Measurements from ENCODE around the gene DIPK1B.

DIPK1B gene

DNA sequence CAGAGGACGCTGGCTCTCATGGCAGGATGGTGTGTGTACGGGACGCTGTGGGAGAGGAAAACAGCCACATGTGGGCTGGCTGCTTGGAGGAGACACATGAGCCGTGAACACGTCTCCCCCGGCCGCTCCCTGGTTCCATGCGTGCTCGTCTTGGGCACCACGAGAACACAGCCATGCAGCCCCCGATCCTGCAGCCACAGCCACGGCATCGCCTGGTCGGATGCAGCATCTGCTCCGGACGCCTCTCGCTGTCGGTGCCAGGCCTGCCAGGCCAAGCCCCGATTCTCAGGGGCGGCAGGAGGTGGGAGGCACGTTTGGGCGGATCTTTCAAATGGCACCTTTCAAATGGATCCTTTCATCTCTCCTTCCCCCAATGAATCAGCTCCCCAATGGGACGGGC is 27.1 kb downstream of the DIPK1B start:
- no peak for DNase-seq (ENCODE audit: low read depth)

DNA sequence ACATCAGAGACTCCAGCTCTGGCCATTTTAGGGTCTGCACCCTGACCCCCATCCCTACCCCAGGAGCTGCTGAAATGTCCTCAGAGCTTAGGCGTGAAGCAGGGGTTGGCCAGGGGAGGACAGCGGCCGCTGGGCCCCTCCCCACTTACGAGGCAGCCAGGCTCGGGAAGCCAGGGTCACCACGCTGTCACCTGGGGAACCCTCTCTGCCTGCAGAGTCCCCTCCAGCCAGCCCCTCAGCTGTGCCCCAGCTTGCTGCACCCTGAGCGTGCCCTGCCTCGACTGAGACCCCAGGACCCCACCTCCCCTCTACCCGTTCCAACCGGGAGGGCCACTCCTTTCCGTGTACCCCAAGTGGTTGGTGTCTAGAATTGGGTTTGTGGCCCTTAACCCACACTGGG is 27.7 kb downstream of the DIPK1B start:
- no peak for DNase-seq (ENCODE audit: low read depth)

DNA sequence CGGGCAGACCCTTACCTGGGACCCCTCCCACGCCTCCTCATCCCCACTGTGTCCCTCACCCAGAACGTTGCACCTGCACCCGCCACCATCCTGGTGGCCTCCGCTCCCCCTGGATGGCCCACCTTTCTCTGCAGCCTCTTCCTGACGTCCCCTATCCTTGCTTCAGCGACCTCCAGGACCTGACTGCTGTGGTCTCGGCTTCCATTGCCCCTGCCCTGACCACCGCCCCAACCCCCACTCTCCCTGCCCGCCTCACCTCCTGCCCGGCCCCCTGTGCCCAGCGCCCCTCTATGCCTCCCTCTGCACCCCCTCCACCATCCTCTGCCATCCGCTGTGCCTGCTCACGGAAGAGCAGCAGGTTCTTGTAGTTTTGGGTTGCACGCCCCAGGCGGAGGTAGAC is 28.1 kb downstream of the DIPK1B start:
- no peak for DNase-seq (ENCODE audit: low read depth)

DNA sequence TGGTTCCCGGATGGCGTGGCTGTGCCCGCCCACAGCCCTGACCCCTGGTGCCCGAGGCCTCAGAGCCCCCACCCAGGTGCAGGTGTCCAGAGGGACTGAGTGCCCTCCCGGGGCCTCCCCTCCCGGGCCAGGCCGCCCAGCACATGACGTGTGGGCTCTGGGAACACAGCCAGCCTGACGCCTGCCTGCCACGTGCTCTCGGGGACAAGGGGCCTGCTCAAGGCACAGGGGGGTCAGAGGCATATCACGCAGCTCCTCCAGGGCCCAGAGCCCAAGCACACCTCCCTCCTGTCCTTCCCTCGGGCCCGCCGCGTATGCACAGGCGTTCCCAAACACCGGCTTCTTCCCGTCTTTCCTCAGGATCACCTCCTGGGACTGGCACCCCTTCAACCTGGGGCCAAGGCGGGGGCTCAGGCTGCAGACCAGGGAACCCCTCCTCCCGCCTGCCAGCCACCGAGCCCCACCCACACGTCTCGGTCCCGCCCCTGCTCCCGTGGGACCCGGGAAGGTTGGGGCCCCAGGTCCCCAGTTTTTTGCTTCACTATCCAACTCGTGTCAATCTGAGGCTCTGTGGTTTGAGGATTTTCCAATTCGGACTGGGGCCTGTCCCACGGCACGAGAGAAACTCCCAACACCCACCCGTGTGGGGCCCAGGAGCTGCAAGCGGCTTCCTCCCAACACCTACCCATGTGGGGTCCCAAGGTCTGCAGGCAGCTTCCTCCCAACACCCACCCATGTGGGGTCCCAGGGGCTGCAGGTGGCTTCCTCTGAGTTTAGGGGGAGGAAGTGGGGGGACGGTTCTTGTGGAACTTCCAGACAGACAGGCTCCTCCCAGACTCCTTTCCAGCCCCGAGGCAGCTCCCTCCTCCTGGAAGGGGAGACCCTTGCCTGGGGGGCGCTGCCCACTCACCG is 28.9 kb downstream of the DIPK1B start:
- no peak for DNase-seq (ENCODE audit: low read depth)

DNA sequence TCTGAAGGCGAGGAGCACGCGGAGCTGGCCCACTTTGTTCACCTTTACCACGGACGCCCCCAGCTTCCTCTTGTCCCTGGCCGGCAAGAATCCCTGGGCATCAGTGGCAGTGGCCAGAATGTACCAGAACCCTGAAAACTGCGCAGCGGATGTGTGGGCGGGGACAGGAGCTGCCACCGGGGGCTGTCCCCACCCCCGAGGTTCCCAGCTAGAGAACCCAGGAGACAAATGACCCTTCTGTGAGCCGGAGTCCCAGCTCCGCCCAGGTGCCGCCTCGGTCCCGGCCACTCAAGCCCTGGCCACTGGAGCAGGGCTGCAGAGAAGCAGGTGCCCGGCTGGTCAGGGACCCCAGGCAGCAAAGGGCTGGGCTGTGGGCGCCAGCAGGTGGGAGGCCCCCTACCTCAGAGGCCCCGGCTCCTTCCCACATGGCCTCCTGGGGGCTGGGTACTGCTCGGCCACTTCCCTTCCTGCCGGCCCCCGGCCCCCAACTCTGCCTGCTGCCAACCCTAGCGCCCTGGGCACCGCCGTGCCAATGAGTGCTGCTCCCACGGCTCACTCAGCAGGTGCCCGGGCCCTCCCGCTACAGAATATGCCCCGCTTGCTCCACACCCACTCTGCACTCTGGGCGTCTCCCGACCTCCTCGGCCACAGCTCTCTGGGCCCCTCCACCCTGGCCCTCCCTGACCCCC is 29.7 kb downstream of the DIPK1B start:
- DNase-seq (ENCODE audit: low read depth): no peak

DNA sequence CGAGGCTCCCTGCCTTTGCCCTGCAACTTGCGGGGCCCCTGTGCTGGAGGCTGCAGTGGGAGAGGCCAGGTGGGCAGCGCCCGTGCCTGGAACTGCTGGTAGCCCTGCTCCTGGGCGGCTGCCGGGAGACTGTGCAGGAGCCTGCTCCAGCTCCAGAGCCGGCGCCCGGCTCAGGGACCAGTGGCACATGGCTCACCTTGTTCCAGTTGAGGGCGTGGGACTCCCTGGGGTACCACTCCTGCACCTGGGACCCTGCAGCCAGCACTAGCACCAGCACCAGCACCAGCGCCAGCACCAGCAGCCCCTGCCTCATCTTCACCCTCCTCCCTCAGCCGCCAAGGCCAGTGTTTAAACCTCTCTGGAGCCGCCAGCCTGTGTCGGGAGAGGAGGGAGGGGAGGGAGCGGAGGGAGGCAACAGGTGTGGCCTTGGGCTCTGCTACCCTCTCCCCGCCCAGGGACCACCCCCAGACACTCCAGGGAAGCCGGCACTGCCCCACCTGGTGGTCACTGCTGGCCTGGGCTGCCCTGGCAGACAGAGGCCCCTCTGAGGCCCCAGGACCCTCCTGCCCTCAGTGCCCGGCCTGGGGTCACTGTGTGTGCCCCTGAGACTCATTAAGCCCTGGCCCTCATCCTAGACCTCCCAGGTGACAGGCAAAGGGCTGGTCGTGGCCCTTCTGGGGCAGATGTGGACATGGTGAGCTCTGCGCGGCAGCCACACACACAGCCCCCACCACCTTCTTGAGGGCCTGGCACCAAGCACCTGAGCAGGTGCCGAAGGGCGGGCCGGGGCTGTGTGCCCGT is 30.4 kb downstream of the DIPK1B start, which contains the start of gene LCN10:
LCN10 (minus strand) TSS at position 350 of the 801 bp plus-strand sequence; CDS start at position 313, 37 bp downstream.
- DNase-seq (ENCODE audit: low read depth): no peak

DNA sequence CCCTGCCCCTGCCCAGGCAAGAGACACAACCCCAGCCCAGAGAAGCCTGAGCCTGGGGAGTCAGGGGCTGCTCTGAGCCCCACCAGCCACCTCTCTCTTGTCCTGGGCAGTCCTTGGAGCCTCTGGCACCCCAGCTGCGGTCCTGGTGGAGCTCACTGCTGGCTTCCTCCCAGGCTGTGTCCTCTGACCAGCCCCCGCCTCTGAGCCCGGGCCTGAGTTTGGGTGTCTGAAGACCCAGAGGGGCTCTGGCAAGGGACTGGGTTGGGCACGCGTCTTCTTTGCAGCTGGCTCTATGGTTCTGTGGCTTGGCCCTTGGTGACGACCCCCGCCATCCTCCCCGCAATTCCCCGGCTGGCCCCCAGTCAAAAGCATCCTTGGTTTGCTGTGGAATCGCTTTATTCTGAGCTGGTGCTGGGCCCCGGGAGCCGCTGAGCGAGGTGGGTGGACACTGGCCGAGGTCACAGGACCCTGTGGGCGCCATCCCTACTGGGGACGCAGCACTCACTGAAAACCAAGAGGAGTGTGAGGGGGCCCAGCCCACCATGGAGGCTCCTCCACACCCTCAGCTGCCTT is 31.4 kb downstream of the DIPK1B start:
- DNase-seq (ENCODE audit: low read depth): no peak

DNA sequence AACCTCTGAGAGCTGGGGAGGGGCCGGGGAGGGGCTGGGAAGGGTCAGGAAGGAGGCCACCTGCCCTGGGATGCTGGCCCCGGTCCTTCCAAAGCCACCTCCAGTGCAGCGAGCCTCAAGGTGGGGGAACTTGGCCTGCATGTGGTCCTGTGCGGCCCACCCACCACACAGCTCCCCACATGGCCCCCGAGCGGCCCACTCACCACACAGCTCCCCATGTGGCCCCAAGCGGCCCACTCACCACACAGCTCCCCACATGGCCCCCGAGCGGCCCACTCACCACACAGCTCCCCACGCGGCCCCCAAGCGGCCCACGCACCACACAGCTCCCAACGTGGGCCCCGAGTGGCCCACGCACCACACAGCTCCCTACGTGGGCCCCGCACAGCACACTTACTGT is 32.4 kb downstream of the DIPK1B start:
- DNase-seq (ENCODE audit: low read depth): no peak

DNA sequence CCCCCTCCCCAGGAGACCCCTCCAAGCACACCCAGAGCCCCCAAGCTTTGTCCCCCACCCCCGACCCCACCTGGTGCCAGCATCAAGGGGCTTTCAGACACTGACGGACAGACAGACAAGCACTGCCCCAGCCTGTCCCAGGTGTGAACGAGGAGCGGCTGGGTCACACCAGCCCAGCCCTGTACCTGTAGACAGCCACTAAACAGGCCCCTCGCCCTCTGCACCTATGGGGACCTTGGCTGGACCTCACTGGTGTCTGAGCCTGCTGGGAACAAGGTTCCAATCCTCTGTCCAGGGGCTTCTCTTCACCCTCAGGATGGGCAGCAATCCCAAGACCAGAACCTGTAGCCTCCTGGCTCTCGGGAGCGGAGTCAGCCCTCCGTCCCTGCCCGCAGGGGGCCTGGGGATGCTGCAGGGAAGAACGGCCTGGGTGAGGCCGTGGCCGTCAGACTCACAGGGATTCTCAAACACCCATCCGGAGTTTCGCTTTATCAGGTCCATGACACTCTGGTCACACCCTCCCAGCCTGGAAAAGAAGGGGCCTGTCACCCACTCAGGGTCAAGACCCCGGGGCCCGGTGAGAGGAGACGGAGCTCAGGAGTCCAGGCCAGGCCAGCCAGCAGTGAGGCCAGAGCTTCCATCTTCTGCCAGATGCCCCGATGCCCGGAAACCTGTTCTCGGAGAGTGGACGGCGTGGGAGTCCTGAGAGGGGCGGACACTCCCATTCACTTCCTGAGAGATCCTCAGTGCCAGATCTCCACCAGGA is 33.2 kb downstream of the DIPK1B start:
- DNase-seq (ENCODE audit: low read depth): no peak

DNA sequence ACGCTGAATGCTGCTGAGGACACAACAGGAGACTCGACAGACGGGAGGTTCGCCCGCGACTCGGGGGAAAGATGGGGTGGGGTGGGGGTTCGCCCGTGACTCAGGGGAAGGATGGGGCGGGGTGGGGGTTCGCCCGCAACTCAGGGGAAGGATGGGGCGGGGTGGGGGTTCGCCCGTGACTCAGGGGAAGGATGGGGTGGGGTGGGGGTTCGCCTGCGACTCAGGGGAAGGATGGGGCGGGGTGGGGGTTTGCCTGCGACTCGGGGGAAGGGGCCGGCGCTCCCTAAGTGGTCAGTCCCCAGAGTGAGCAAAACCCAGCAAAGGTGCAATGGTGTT is 33.8 kb downstream of the DIPK1B start:
- no peak for DNase-seq (ENCODE audit: low read depth)

DNA sequence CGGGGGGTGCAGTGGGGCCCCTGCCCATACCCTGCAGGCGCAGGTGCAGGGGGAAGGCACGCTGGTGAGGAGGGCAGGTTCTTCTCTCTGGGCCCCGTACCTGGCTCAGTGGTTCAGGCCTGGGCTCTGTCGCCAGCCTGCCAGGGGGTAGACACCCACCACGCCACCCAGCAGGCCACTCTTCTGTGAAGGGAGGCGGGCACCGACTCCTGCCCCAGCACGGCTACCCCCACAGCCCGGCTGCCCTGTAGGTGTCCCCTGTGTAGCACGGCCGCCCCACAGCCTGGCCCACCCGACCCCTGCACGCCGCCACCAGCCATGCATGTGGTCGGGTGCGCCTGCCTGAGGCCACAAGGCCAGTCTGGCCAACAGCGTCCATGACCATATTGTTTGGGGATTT is 34.2 kb downstream of the DIPK1B start:
- no peak for DNase-seq (ENCODE audit: low read depth)

DNA sequence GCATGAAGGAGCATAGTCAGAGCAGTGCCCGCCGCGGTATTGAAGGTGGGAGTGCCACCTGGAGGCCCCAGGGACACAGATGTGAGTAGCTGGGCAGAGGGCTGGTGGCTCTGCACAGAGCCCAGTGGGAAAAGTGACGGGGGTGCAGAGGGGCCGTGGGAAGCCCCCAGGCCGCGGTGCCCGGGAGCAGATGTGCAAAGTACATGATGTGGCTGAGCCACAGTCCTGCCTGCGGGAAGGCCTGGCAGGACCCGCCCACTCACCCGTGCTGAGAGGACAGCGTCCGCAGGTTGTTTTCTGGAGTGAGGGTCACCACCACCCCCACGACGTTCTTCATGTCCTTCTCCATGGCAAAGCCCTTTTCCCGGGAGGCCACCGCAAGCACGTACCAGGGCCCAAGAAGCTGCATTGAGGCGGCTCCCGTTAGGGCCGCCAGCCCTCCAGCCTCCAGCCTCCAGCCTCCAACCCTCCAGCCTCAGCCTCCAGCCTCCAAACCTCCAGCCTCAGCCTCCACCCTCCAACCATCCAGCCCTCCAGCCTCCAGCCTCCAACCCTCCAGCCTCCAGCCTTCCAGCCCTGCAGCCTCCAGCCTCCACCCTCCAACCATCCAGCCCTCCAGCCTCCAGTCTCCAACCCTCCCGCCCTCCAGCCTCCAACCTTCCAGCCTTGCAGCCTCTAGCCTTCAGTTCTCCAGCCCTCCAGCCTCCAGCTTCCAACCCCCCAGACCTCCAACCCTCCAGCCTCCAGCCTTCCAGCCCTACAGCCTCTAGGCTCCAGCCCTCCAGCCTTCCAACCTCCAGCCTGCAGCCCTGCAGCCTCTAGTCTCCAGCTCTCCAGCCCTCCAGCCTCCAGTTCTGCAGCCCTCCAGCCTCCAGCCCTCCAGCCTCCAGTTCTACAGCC is 35.0 kb downstream of the DIPK1B start:
- no peak for DNase-seq (ENCODE audit: low read depth)

DNA sequence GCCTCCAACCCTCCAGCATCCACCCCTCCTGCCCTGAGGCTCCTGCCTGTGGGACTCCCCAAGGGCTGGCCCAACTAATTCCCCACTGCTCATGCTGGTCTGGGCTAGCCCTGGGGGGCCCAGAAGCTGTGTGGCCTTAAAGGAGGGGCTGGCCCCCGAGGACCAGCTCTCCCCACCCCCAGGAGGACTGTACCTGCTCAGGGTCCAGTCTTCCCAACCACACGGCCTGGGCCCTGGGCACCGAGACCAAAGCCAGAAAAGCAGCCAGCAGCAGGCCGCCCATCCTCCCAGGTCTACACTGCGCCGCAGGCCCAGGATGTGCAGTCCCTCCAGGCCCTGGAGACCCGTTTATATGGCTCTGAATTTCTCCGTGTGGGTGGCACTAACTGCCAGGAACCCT is 35.8 kb downstream of the DIPK1B start, which contains the start of gene LCN6:
LCN6 (minus strand) TSS at position 325 of the 400 bp plus-strand sequence; CDS start at position 283, 42 bp downstream.
- no peak for DNase-seq (ENCODE audit: low read depth)

DNA sequence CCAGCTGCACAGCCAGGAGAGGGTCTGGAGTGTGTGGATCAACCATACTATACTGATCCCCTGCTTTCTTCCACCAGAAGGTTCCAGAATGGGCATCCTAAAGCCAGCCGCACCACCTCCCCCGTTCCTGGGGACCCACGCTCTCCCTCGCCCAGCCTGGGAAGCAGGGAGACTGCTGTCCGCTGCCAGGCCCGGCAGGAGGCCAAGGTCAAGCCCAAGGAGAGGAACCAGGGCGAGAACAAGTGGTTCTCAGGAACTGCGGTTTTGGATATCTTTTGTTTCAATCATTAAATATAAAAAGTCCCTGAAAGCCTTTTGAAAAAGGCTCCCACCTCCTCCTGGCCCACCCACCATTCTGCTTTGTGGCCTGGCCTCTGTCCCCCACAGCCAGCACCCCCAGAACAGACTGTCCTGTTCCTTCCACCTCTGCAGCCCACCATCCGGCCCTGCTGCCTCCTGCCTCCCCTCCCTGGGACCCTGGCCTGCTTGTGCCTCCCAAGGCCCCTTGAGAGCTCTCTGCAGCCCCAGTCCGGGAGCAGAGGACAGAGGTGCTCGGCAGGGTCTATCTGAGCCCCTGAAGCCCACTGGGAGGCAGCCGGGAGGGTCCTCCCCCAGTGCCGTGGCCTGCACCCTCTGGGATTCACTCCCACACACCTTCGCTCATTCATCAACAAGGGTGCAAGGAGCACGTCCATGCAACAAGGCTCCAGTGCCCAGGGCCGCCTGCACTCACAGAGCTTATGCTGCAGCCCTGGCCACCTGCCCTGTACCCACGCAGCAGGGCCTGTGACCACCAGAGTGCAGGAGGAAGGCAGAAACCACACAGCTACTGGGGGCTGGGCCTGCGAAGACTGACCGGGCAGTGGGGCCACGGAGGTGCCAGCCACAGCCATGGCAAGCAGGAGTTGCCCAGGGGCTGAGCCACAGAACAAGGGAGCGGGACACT is 36.6 kb downstream of the DIPK1B start:
- DNase-seq (ENCODE audit: low read depth): no peak

DNA sequence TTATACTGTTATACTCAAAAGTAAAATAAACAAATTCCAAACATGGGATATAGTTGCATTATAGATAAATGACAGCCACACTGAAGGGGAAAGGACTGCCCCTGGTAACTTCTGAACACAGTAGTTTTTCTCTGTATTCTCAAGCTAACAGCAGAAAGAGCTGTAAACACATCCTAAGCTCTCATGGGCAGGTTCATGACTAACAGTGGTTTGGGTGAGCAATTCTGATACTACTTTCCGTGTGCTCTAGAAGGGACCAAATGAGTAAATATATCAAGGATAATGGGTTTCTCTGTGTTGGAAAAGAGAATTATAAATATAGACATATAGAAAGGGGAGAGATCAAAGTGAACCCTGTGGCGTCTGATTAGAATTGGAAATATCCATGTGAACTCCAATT is 38.2 kb downstream of the DIPK1B start:
- no peak for DNase-seq (ENCODE audit: low read depth)

DNA sequence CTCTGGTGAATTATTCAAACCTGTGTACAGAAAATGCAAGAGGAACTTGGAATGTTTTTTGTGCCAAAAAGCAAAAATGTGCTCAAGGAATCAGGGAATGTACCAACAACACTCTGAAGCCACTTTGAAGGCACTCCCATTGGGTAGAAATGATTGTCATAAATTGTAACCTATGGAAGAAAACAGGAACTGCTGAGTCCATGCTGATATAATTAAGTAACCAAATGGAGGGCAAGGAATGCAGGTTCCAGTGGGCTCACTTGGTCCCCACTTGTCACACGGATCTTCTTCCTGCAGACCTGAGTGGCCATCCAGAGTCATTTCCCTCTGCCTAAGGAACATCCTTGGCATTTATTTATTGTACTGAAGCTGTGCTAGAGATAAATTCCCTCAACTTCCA is 38.9 kb downstream of the DIPK1B start:
- DNase-seq (ENCODE audit: low read depth): no peak

DNA sequence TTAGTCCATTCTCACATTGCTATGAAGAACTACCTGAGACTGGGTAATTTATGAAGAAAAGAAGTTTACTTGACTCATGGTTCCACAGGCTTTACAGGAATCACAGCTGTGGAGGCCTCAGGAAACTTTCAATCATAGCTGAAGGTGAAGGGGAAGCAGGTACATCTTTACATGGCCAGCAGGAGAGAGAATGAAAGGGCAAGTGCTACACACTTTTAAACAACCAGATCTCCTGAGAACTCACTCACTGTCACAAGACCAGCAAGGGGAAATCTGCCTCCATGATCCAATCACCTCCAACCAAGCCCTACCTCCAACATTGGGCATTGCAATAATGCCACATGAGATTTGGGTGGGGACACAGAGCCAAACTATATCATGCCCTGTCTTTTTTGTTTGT is 39.4 kb downstream of the DIPK1B start:
- no peak for DNase-seq (ENCODE audit: low read depth)

DNA sequence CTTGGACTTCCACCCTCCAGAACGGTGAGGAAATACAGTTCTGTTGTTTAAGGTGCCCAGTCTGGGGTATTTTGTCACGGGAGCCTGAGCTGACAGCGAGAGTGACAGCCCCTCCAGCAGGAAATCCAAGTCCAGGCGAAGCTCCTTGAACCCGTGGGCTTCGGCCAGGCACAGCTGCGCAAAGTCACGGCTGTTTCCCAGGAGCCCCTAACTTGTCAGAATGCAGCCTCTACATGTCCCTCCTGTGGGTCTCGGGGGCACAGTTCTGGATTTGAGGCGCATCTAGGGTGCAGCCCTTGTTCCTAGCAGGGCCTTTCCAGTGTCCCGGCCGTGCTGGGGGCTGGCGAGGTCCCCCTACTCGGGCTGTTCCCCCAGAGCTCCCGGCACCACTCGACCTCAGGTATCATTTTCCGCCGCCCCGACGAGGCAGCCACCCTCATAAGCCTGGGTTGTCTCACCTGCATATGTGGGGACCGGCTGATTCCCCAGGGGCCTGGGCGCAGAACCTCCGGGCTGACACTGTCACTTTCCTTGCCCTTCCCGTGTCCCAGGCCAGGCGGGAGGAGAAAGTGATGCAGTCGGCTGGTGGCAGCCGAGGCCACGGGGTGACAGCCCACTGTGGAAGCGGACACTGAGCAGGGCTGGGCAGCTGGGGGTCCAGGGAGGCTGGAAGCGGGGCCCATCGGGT is 41.1 kb downstream of the DIPK1B start:
- no peak for DNase-seq (ENCODE audit: low read depth)

Measured in HS-27A (cell line).